HG03354 (cell line): Measurements from ENCODE around the gene CYB5RL.
"Not testable (repeated sequence)": the region's sequence is repeated elsewhere in the genome, so short reads cannot be mapped to it uniquely, and the experiment has no call there.

Experiments used
- ATAC-seq: cut with Tn5 transposase; IDR thresholded peaks from one replicate; pipeline ENCODE4 v1.9.1; 2021; ENCODE audit warnings: mild to moderate bottlenecking; ENCODE audit not compliant: unreplicated experiment, poor library complexity, severe bottlenecking

CYB5RL gene

GRCh38 chr1:54227891-54228310 is 28.1 kb upstream of the CYB5RL start:
- ATAC-seq = no peak

GRCh38 chr1:54227091-54227602 is 27.3 kb upstream of the CYB5RL start:
- no peak for ATAC-seq

- no peak for ATAC-seq
Measured at GRCh38 chr1:54225986-54226559, 26.2 kb upstream of the CYB5RL start.

GRCh38 chr1:54225378-54225777 is 25.5 kb upstream of the CYB5RL start:
- no peak for ATAC-seq

GRCh38 chr1:54224233-54224632 is 24.4 kb upstream of the CYB5RL start:
- ATAC-seq = no peak

GRCh38 chr1:54223441-54224202 is 23.8 kb upstream of the CYB5RL start:
- no peak for ATAC-seq

- ATAC-seq = no peak
Measured at GRCh38 chr1:54222711-54223110, 22.9 kb upstream of the CYB5RL start.

GRCh38 chr1:54221867-54222484 is 22.1 kb upstream of the CYB5RL start:
- no peak for ATAC-seq

GRCh38 chr1:54221113-54221834 is 21.4 kb upstream of the CYB5RL start:
- ATAC-seq = no peak

GRCh38 chr1:54220004-54220811 is 20.4 kb upstream of the CYB5RL start:
- ATAC-seq = no peak

- ATAC-seq = no peak
Measured at GRCh38 chr1:54219688-54220003, 19.8 kb upstream of the CYB5RL start.

- no peak for ATAC-seq
Measured at GRCh38 chr1:54218883-54219687, 19.3 kb upstream of the CYB5RL start.

- ATAC-seq = no peak
Measured at GRCh38 chr1:54215523-54215922, 15.7 kb upstream of the CYB5RL start.

GRCh38 chr1:54212872-54213271 is 13.0 kb upstream of the CYB5RL start:
- no peak for ATAC-seq

GRCh38 chr1:54207896-54208295 is 8.1 kb upstream of the CYB5RL start:
- ATAC-seq = not testable (repeated sequence)

GRCh38 chr1:54207287-54207686 is 7.5 kb upstream of the CYB5RL start:
- no peak for ATAC-seq

- ATAC-seq = no peak
Measured at GRCh38 chr1:54204199-54204598, 4.4 kb upstream of the CYB5RL start.

- peak; percentile 26 for ATAC-seq
Measured at GRCh38 chr1:54200519-54200997, 728 bp upstream of the CYB5RL start.
